Measurements from ENCODE around the gene ZNF2.

Gene ZNF2

GRCh38 chr2:95165371-95166064 is at the start of gene ZNF2:
TSS of gene ZNF2 (plus strand) at chr2:95165809. CDS start at chr2:95176227, 10,418 bp downstream.
- Histone ChIP-seq H3K9ac (ENCODE audit: insufficient read length, low read depth) (peak within 1 kb of the TSS; percentile 99), H3K4me3 (ENCODE audit: insufficient read length, low read depth) (peak within 1 kb of the TSS; percentile 99), H3K9me3 (ENCODE audit: insufficient read depth, low read length) (no peaks in the 10 kb centered on the region), H3K36me3 (ENCODE audit: insufficient read depth, insufficient read length, low read length) (peaks cover 14% of the 10 kb centered on the region), H3K4me1 (ENCODE audit: insufficient read depth, insufficient read length) (no peaks in the 10 kb centered on the region), H3K27me3 (ENCODE audit: insufficient read depth, insufficient read length) (no peaks in the 10 kb centered on the region)
- no peak for TF ChIP-seq ZNF274 (IDR thresholded peaks at IDR 0.05; ENCODE audit: low read depth, low read length)
- peak; percentile 90 for TF ChIP-seq YY1 (IDR thresholded peaks at IDR 0.05; ENCODE audit: insufficient read depth, insufficient read length)
- peak; percentile 98 for DNase-seq (ENCODE audit: low read depth, low spot score)

- peaks cover 8% of the 10 kb centered on the region; the same call in 1 of the 2 replicates for H3K9me3 ChIP-seq (ENCODE audit: insufficient read depth, low read length)
- peak overlapping the region; percentile 96 for H3K9ac ChIP-seq (ENCODE audit: insufficient read length, low read depth)
- peaks cover 5% of the 10 kb centered on the region for H3K4me1 ChIP-seq (ENCODE audit: insufficient read depth, insufficient read length)
- H3K4me3 ChIP-seq (ENCODE audit: insufficient read length, low read depth), result peak overlapping the region; percentile 95
- H3K36me3 ChIP-seq (ENCODE audit: insufficient read depth, insufficient read length, low read length), result peaks cover 28% of the 10 kb centered on the region
- DNase-seq (ENCODE audit: low read depth, low spot score), result no peak
- peaks cover 5% of the 10 kb centered on the region for H3K27me3 ChIP-seq (ENCODE audit: insufficient read depth, insufficient read length)
- no peak for TF ChIP-seq ZNF274 (IDR thresholded peaks at IDR 0.05; ENCODE audit: low read depth, low read length)
- no peak for TF ChIP-seq YY1 (IDR thresholded peaks at IDR 0.05; ENCODE audit: insufficient read depth, insufficient read length)
- TF ChIP-seq SUZ12 (IDR thresholded peaks at IDR 0.05; ENCODE audit: extremely low read depth, insufficient read depth, insufficient read length), result no peak
These were observed 44.6 kb upstream of the ZNF2 start for GRCh38 chr2:95121093-95121406.

- H3K9me3 ChIP-seq (ENCODE audit: insufficient read depth, low read length), result peaks cover 8% of the 10 kb centered on the region; the same call in 1 of the 2 replicates
- H3K4me1 ChIP-seq (ENCODE audit: insufficient read depth, insufficient read length), result peaks cover 5% of the 10 kb centered on the region
- peak within 1 kb of the TSS; percentile 96 for H3K9ac ChIP-seq (ENCODE audit: insufficient read length, low read depth)
- peak; percentile 57 for DNase-seq (ENCODE audit: low read depth, low spot score)
- TF ChIP-seq YY1 (IDR thresholded peaks at IDR 0.05; ENCODE audit: insufficient read depth, insufficient read length), result peak; percentile 54
- no peak for TF ChIP-seq SUZ12 (IDR thresholded peaks at IDR 0.05; ENCODE audit: extremely low read depth, insufficient read depth, insufficient read length)
- no peak for TF ChIP-seq ZNF274 (IDR thresholded peaks at IDR 0.05; ENCODE audit: low read depth, low read length)
- peaks cover 22% of the 10 kb centered on the region for H3K36me3 ChIP-seq (ENCODE audit: insufficient read depth, insufficient read length, low read length)
- peaks cover 5% of the 10 kb centered on the region for H3K27me3 ChIP-seq (ENCODE audit: insufficient read depth, insufficient read length)
- H3K4me3 ChIP-seq (ENCODE audit: insufficient read length, low read depth), result peak within 1 kb of the TSS; percentile 95
These were observed 44.0 kb upstream of the ZNF2 start, which contains the start of gene MRPS5 for GRCh38 chr2:95121407-95122196. TSS of gene MRPS5 (minus strand) at chr2:95121808. CDS start at chr2:95121791, 17 bp downstream.

GRCh38 chr2:95122197-95122551 is 43.4 kb upstream of the ZNF2 start:
- peak overlapping the region; percentile 95 for H3K4me3 ChIP-seq (ENCODE audit: insufficient read length, low read depth)
- peaks cover 8% of the 10 kb centered on the region; the same call in 1 of the 2 replicates for H3K9me3 ChIP-seq (ENCODE audit: insufficient read depth, low read length)
- no peak for DNase-seq (ENCODE audit: low read depth, low spot score)
- peaks cover 5% of the 10 kb centered on the region for H3K27me3 ChIP-seq (ENCODE audit: insufficient read depth, insufficient read length)
- TF ChIP-seq YY1 (IDR thresholded peaks at IDR 0.05; ENCODE audit: insufficient read depth, insufficient read length), result no peak
- TF ChIP-seq ZNF274 (IDR thresholded peaks at IDR 0.05; ENCODE audit: low read depth, low read length), result no peak
- no peak for TF ChIP-seq SUZ12 (IDR thresholded peaks at IDR 0.05; ENCODE audit: extremely low read depth, insufficient read depth, insufficient read length)
- peak overlapping the region; percentile 96 for H3K9ac ChIP-seq (ENCODE audit: insufficient read length, low read depth)
- H3K4me1 ChIP-seq (ENCODE audit: insufficient read depth, insufficient read length), result peaks cover 5% of the 10 kb centered on the region
- peaks cover 21% of the 10 kb centered on the region for H3K36me3 ChIP-seq (ENCODE audit: insufficient read depth, insufficient read length, low read length)

- no peak overlapping the region for H3K4me3 ChIP-seq (ENCODE audit: insufficient read length, low read depth)
- H3K9ac ChIP-seq (ENCODE audit: insufficient read length, low read depth), result no peak overlapping the region
- DNase-seq (ENCODE audit: low read depth, low spot score), result no peak
- peaks cover 75% of the 10 kb centered on the region for H3K9me3 ChIP-seq (ENCODE audit: insufficient read depth, low read length)
- H3K36me3 ChIP-seq (ENCODE audit: insufficient read depth, insufficient read length, low read length), result no peaks in the 10 kb centered on the region
- no peaks in the 10 kb centered on the region for H3K27me3 ChIP-seq (ENCODE audit: insufficient read depth, insufficient read length)
- TF ChIP-seq SUZ12 (IDR thresholded peaks at IDR 0.05; ENCODE audit: extremely low read depth, insufficient read depth, insufficient read length), result no peak
- TF ChIP-seq ZNF274 (IDR thresholded peaks at IDR 0.05; ENCODE audit: low read depth, low read length), result no peak
- no peak for TF ChIP-seq YY1 (IDR thresholded peaks at IDR 0.05; ENCODE audit: insufficient read depth, insufficient read length)
- H3K4me1 ChIP-seq (ENCODE audit: insufficient read depth, insufficient read length), result no peaks in the 10 kb centered on the region
These were observed 26.9 kb upstream of the ZNF2 start for GRCh38 chr2:95138702-95139101.

- Histone ChIP-seq H3K4me1 (ENCODE audit: insufficient read depth, insufficient read length) (no peaks in the 10 kb centered on the region), H3K36me3 (ENCODE audit: insufficient read depth, insufficient read length, low read length) (peaks cover 29% of the 10 kb centered on the region), H3K9me3 (ENCODE audit: insufficient read depth, low read length) (peaks cover 88% of the 10 kb centered on the region), H3K9ac (ENCODE audit: insufficient read length, low read depth) (no peak overlapping the region), H3K27me3 (ENCODE audit: insufficient read depth, insufficient read length) (no peaks in the 10 kb centered on the region), H3K4me3 (ENCODE audit: insufficient read length, low read depth) (no peak overlapping the region)
- TF ChIP-seq ZNF274 (IDR thresholded peaks at IDR 0.05; ENCODE audit: low read depth, low read length) (no peak), SUZ12 (IDR thresholded peaks at IDR 0.05; ENCODE audit: extremely low read depth, insufficient read depth, insufficient read length) (no peak), YY1 (IDR thresholded peaks at IDR 0.05; ENCODE audit: insufficient read depth, insufficient read length) (no peak)
- no peak for DNase-seq (ENCODE audit: low read depth, low spot score)
These were observed 21.8 kb upstream of the ZNF2 start for GRCh38 chr2:95143838-95144237.

- Histone ChIP-seq H3K4me1 (ENCODE audit: insufficient read depth, insufficient read length) (no peaks in the 10 kb centered on the region), H3K27me3 (ENCODE audit: insufficient read depth, insufficient read length) (no peaks in the 10 kb centered on the region), H3K9ac (ENCODE audit: insufficient read length, low read depth) (no peak overlapping the region), H3K9me3 (ENCODE audit: insufficient read depth, low read length) (peaks cover 100% of the 10 kb centered on the region), H3K4me3 (ENCODE audit: insufficient read length, low read depth) (no peak overlapping the region), H3K36me3 (ENCODE audit: insufficient read depth, insufficient read length, low read length) (peaks cover 84% of the 10 kb centered on the region)
- TF ChIP-seq ZNF274 (IDR thresholded peaks at IDR 0.05; ENCODE audit: low read depth, low read length) (peak; percentile 99), SUZ12 (IDR thresholded peaks at IDR 0.05; ENCODE audit: extremely low read depth, insufficient read depth, insufficient read length) (no peak)
- DNase-seq (ENCODE audit: low read depth, low spot score), result no peak
These were observed 16.1 kb upstream of the ZNF2 start for GRCh38 chr2:95149397-95149984.

Measured in NT2/D1 (cell line).